ENCODE measurements around the gene DVL1. TPM values are rescaled to one million over a fixed set of nuclear protein-coding genes. Genes with fewer than 3 reads are reported as not detected.

Gene DVL1
- polyA plus RNA-seq, 3 donors, result 0.41 to 29.8 (median 0.55) TPM

- intact Hi-C loops (cut with micrococcal nuclease), result no loop called here
- Mint-ChIP-seq H3K4me3 (no peak overlapping the region), H3K9me3 (no peaks in the 10 kb centered on the region), H3K4me1 (peaks cover 16% of the 10 kb centered on the region), H3K27me3 (ENCODE audit: low read depth in 3 of 3) (peaks cover under 1 to 11% (median 2%) of the 10 kb centered on the region in 3 donors), H3K36me3 (peaks cover 4 to 9% of the 10 kb centered on the region in 2 donors), H3K27ac (no peak overlapping the region)
- no peaks in the 10 kb centered on the region for H3K27me3 ChIP-seq (ENCODE audit: control insufficient read depth in 2 of 2, insufficient read depth in 2 of 2, low read length in 2 of 2)
- no peak overlapping the region for H3K4me2 ChIP-seq (replicated peaks; ENCODE audit: extremely low read depth, low read length, poor library complexity, severe bottlenecking)
- no peak for DNase-seq
- H3K4me3 ChIP-seq (replicated peaks in 1 of 3; ENCODE audit: low read depth in 2 of 3, low read length in 3 of 3), result no peak overlapping the region
- no peak overlapping the region for H3K9ac ChIP-seq (ENCODE audit: insufficient read depth, low read length, poor library complexity, severe bottlenecking)
- TF ChIP-seq CTCF (IDR thresholded peaks at IDR 0.05), result no peak
- peaks cover 28% of the 10 kb centered on the region for H3K79me2 ChIP-seq (ENCODE audit: insufficient read depth, low read length)
- peaks cover 0 to 8% of the 10 kb centered on the region in 2 donors for H3K36me3 ChIP-seq (replicated peaks in 1 of 2; ENCODE audit: control insufficient read depth in 1 of 2, insufficient read depth in 2 of 2, low read length in 2 of 2)
- H4K20me1 ChIP-seq (ENCODE audit: insufficient read depth, low read length), result peaks cover 44% of the 10 kb centered on the region
- H3K27ac ChIP-seq (ENCODE audit: low read depth in 1 of 2, low read length in 2 of 2), result no peak overlapping the region
- WGBS (ENCODE audit: insufficient coverage), result 96% methylated on average over 3 of the region's 12 CpGs
- H2AFZ ChIP-seq (ENCODE audit: insufficient read depth, low read depth, low read length, poor library complexity, severe bottlenecking), result no peak overlapping the region
- peaks cover 11 to 17% of the 10 kb centered on the region in 2 donors for H3K4me1 ChIP-seq (ENCODE audit: control insufficient read depth in 1 of 2, insufficient read depth in 2 of 2, low read length in 2 of 2)
- H3K9me3 ChIP-seq (replicated peaks in 1 of 2; ENCODE audit: control insufficient read depth in 1 of 2, insufficient read depth in 1 of 2, low read length in 2 of 2), result no peaks in the 10 kb centered on the region
These were observed 3.2 kb downstream of the DVL1 start for GRCh38 chr1:1345860-1346500.

- H3K4me3 Mint-ChIP-seq, result no peak overlapping the region
- no peak for TF ChIP-seq CTCF (IDR thresholded peaks at IDR 0.05)
- Histone ChIP-seq H3K4me2 (replicated peaks; ENCODE audit: extremely low read depth, low read length, poor library complexity, severe bottlenecking) (no peak overlapping the region), H3K4me3 (replicated peaks in 1 of 3; ENCODE audit: low read depth in 2 of 3, low read length in 3 of 3) (no peak overlapping the region), H4K20me1 (ENCODE audit: insufficient read depth, low read length) (peaks cover 44% of the 10 kb centered on the region), H3K36me3 (replicated peaks in 1 of 2; ENCODE audit: control insufficient read depth in 1 of 2, insufficient read depth in 2 of 2, low read length in 2 of 2) (peaks cover 0 to 14% of the 10 kb centered on the region in 2 donors), H3K9me3 (replicated peaks in 1 of 2; ENCODE audit: control insufficient read depth in 1 of 2, insufficient read depth in 1 of 2, low read length in 2 of 2) (no peaks in the 10 kb centered on the region), H2AFZ (ENCODE audit: insufficient read depth, low read depth, low read length, poor library complexity, severe bottlenecking) (no peak overlapping the region), H3K79me2 (ENCODE audit: insufficient read depth, low read length) (peaks cover 28% of the 10 kb centered on the region), H3K27ac (ENCODE audit: low read depth in 1 of 2, low read length in 2 of 2) (no peak overlapping the region), H3K4me1 (ENCODE audit: control insufficient read depth in 1 of 2, insufficient read depth in 2 of 2, low read length in 2 of 2) (peaks cover 11 to 17% of the 10 kb centered on the region in 2 donors), H3K9ac (ENCODE audit: insufficient read depth, low read length, poor library complexity, severe bottlenecking) (no peak overlapping the region), H3K27me3 (ENCODE audit: control insufficient read depth in 2 of 2, insufficient read depth in 2 of 2, low read length in 2 of 2) (no peaks in the 10 kb centered on the region)
- no peaks in the 10 kb centered on the region for H3K9me3 Mint-ChIP-seq
- peaks cover 10 to 15% of the 10 kb centered on the region in 2 donors for H3K36me3 Mint-ChIP-seq
- peaks cover 16% of the 10 kb centered on the region for H3K4me1 Mint-ChIP-seq
- no peak for DNase-seq
- H3K27me3 Mint-ChIP-seq (ENCODE audit: low read depth in 3 of 3), result peaks cover 2 to 11% (median 4%) of the 10 kb centered on the region in 3 donors
- intact Hi-C loops (cut with micrococcal nuclease), result no loop called here
- 89% methylated on average over 14 of the region's 16 CpGs for WGBS (ENCODE audit: insufficient coverage)
- H3K27ac Mint-ChIP-seq, result no peak overlapping the region
These were observed 3.8 kb downstream of the DVL1 start for GRCh38 chr1:1345384-1345783.

Measured in CD14-positive monocyte (primary cell).